GM19328 (cell line): ENCODE measurements around the gene PCNX3.
"Not testable (repeated sequence)": the region's sequence is repeated elsewhere in the genome, so short reads cannot be mapped to it uniquely, and the experiment has no call there.

Experiments
- ATAC-seq: cut with Tn5 transposase; IDR thresholded peaks from one replicate; pipeline ENCODE4 v1.9.1; 2021; ENCODE audit warnings: mild to moderate bottlenecking, moderate library complexity; ENCODE audit not compliant: unreplicated experiment

Gene PCNX3

DNA sequence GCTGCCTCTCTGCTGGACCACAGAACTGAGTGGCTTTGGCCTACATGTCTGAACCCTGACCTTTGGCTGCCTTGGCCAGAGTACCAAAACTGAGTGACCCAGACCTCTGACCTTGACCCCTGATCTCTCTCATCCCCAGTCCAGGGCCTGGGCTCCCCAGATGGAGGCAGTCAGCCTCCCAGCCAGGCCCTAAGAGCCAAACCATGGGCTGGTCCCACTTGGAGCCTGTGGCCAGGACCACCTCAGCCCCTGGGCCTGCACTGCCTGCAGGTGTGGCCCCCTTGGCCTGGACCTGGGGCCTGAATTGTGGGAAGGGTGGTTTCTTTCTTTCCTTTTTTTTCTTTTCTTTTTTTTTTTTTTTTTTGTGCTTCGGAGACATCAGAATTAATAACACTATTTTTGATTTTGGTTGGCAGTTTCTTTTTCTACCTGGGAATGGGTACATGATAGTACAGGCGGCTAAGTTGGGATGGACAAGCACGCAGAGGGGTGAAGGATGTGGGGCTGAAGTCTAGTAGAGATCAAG is 21.5 kb downstream of the PCNX3 start:
- ATAC-seq, result no peak

DNA sequence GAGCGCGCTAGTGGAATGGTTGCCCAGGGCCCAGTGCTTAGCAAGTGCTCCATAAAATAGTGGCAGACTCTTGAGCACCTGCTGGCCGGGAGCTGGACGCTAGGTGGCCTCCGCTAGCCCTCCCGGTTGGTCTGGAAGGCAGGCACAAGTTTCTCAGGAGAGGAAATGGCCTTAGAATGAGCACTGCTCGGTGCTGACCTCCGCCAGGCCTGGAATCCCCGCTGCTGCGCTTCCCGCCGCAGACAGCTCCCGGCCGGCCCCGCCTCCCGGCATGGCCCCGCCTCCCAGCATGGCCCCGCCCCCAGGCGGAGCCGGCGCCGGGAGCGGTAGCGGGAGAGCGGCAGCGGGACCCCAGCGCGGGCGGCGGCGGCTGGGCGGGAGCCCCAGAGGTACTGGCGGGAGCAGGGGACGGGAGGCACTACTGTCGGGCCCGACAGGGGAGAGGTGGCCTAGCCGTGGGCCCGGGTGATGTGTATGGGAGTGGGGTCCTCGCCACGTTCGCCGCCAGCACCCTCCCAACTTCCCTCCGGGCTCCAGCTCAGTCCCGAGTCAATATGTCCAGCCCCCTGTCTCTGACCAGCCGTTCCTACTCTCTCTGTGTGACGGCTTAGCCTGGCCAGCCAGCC is 22.3 kb downstream of the PCNX3 start, which contains the start of gene SIPA1:
TSS of gene SIPA1 (plus strand) at position 308 of the 626 bp plus-strand sequence. CDS start 2,821 bp downstream, outside the sequence.
- ATAC-seq, result peak; percentile 44

DNA sequence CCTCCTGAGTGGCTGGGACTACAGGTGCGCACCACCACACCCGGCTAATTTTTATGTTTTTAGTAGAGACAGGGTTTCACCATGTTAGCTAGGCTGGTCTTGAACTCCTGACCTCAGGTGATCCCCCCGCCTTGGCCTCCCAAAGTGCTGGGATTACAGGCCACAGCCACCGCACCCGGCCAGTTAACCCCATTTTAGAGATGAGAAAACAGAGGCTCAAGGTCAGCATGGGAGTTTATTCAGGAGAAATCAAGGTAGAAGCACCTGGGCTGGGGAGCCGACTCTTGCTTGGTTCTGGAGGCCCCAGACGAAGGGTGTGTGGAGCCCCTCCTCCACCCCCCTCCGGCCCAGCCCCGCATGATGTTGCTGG is 23.6 kb downstream of the PCNX3 start:
- ATAC-seq, result not testable (repeated sequence)

DNA sequence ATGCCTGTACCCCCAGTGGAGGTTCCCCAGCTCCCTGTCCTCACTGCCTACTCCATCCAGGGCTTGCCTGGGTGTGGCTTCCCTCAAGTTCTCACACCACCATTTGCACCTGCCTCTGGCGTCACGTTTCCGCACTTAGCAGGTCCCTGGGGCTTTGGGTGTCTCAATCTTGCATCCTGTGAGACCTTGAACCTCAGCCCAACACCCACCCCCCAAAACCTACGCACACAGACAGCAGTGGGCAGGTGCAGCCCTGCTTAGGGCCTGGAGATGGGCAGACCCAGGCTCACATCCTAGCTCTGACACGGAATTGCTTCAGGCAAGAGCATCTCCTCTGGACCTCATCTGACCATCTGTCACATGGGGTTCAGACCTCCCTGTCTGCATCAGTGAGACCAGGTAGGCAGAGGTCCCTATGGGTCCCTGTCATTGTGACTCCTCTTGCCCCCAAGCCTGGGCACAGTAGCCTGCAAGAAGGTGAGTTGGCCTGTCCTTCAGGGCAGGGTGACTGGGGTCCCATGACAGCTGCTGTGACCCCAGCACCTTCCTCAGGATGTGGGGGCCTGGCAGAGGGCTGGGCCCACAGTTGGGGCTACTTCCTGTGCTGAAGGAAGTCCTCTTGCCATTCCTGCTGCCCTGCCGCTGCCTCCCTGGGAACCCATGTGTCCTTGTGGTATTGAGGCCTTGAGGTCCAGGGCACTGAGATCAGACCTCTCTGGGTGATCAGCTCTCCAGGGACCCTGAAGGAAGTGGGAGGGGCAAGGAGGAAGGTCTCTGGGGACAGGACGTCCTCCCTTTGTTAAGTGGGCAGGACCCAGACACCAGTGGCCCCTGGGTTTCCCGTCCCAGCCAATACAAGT is 24.3 kb downstream of the PCNX3 start:
- no peak for ATAC-seq

DNA sequence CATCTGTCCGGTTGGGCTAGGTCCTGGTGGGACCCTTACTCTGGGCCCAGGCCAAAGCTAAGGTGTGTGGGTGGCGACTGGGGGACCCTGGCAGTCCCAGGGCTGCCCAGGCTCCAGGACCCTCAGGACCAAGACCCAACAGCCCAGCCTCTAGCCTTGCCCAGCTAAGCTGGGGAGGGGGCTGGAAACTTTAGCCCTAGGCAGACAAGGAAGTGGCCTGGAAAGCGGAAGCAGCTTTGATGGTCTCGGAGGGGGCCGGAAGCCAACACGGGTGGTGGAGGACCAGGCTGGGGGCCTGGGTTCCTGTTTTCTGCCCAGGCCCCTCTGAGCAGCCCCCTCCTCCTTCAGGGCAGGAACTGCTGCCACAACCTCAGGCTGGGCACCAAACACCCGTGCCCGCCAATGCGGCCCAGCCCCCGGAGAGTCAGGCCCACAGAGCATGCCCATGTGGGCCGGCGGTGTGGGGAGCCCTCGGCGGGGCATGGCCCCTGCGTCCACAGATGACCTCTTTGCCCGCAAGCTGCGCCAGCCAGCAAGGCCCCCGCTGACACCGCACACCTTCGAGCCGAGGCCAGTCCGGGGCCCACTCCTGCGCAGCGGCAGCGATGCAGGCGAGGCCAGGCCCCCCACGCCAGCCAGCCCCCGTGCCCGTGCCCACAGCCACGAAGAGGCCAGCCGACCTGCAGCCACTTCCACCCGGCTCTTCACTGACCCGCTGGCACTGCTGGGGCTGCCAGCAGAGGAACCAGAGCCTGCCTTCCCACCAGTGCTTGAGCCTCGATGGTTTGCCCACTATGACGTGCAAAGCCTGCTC is 25.1 kb downstream of the PCNX3 start:
- ATAC-seq, result no peak

DNA sequence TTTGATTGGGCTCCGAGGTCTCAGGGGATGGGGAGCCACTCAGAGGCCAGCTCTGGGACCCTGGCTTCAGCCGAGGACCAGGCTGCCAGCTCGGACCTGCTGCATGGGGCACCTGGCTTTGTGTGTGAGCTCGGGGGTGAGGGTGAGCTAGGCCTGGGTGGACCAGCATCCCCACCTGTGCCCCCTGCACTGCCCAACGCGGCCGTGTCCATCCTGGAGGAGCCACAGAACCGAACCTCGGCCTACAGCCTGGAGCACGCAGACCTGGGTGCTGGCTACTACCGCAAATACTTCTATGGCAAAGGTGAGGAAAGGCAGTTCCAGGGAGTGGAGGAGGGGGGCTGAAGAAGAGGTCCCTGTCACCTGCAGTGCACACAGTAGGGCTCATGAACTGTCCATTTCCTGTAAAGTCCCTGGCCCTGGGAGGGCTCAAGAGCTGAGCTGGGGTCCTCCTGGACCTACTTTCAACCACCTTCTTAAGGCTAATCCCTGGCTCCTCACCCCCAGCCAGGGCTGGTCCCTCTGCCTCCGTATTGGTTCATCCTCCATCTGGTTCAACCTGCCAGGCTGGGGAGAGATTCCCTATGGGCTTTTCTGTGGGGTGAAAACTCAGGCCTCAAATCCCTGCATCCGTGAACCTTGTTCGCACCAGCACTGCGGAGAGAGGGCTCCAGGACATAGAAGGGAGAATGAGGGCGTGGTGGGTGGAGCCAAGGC is 25.9 kb downstream of the PCNX3 start:
- no peak for ATAC-seq

DNA sequence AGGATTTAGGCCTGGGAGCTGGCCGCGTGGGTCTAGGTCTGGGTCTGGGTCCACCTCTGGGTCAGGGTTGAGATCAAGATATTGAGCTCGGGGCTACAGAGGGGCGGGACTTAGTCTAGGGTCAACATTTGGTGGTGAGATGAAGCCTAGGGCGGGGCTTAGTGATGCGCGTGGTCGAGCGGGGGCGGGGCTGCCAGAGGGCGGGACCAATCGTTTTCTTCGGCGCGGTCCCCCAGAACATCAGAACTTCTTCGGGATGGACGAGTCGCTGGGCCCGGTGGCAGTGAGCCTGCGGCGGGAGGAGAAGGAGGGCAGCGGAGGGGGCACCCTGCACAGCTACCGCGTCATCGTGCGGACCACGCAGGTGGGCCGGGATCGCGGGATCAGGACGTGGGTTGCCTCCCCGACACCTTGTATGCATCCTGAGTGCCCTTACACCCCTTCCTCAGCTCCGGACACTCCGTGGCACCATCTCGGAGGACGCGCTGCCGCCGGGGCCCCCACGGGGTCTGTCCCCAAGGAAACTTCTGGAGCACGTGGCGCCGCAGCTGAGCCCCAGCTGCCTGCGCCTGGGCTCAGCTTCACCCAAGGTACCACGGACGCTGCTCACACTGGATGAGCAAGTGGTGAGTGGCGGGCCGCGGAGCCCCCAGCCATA is 26.6 kb downstream of the PCNX3 start:
- no peak for ATAC-seq

DNA sequence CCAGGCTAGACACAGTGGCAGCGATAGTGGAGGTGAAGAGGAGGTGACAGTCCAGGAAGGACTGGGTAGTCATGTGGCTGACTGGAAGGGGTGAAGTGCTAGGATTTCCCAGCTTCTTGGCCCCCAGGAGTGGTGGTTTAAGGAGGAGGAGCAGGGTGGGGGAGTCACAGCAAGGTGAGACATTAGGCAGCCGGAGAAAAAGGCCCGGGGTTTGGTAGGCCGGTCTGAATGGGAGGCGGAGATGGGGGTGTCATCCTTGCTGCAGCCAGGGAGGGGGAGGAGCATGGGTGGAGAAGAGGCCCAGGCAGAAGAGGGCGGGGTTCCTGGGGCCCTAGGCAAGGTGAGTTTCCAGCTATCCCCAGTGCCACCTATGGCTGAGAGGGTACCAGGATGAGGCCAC is 28.4 kb downstream of the PCNX3 start:
- no peak for ATAC-seq

DNA sequence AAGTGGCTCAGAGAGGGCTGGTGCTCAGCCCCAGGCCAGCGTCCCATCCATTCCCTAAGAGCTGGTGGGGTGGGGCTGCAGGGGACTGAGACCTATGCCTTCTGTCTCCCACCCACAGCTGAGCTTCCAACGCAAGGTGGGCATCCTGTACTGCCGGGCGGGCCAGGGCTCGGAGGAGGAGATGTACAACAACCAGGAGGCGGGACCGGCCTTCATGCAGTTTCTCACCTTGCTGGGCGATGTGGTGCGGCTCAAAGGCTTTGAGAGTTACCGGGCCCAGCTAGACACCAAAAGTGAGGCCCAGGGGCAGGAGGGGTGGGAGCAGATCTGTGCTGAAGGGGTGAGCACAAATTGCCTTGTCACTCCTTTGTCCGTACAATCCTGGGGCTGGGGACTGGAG is 29.3 kb downstream of the PCNX3 start:
- ATAC-seq, result no peak

DNA sequence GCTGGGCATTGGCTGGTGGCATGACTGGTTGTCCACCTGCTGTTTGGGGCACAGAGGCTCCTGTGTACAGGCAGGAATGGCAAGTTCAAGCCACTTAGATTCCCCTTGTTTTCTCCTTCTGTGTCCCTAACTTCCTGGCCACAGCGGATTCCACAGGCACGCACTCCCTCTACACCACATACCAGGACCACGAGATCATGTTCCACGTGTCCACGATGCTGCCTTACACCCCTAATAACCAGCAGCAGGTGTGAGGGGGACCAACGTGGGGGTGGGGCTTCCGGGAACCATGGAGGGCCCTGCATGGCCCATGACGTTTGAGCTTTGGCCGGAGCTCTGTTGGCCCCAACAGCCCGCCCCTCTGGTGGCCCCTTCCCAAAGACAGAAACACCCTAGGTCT is 30.1 kb downstream of the PCNX3 start:
- ATAC-seq, result no peak

DNA sequence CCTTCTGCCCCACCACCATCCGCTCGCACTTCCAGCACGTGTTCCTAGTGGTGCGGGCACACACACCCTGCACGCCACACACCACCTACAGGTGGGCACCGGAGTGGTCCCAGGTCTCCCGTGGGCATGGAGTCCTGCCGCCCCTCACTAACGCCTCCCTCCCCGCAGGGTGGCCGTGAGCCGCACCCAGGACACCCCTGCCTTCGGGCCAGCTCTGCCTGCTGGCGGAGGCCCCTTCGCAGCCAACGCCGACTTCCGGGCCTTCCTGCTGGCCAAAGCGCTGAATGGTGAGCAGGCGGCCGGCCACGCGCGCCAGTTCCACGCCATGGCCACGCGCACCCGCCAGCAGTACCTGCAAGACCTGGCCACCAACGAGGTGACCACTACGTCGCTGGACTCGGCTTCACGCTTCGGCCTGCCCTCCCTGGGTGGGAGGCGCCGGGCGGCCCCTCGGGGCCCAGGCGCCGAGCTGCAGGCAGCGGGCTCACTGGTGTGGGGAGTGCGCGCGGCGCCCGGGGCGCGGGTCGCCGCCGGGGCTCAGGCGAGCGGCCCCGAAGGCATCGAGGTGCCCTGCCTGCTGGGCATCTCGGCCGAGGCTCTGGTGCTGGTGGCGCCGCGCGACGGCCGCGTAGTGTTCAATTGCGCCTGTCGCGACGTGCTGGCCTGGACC is 30.8 kb downstream of the PCNX3 start:
- ATAC-seq, result no peak

DNA sequence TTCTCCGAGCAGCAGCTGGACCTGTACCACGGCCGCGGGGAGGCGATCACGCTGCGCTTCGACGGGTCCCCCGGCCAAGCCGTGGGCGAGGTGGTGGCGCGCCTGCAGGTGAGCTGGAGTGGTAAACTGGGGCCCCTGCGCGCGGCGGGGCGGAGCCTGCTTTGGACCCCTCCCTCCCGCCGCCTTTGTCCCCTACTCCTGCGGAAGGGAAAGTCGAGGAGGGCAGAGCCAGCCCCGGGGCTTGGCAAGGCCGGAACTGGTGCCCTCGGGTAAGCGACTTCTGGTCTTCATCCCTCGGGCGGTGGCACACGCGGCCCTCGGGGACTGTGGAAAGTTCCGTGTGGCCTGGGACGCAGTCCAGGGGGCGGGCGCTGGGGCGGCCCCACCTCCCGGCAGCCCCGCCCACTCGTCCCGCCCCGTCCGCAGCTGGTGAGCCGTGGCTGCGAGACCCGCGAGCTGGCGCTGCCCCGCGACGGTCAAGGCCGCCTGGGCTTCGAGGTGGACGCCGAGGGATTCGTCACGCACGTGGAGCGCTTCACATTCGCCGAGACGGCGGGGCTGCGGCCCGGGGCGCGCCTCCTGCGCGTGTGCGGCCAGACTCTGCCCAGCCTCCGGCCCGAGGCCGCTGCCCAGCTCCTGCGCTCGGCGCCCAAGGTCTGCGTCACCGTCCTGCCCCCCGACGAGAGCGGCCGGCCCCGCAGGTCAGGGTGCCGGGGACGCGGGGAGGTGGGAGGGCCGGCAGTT is 31.6 kb downstream of the PCNX3 start:
- ATAC-seq, result no peak

DNA sequence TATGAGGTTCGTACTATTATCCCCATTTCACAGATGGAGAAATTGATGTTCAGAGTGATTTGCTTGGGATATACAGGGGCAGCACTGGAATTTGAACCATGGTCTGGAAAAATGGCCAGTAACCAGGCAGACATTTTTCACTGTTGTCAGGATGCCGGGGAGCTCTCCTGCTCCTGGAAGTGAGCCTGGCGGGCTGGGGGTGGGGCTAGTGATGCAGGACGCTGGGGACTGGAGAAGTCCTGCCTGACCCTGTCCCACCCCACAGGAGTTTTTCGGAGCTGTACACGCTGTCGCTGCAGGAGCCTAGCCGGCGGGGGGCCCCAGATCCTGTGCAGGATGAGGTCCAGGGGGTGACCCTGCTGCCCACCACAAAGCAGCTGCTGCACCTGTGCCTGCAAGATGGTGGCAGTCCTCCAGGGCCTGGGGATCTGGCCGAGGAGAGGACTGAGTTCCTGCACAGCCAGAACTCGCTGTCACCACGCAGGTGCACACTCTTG is 33.5 kb downstream of the PCNX3 start:
- ATAC-seq, result no peak

DNA sequence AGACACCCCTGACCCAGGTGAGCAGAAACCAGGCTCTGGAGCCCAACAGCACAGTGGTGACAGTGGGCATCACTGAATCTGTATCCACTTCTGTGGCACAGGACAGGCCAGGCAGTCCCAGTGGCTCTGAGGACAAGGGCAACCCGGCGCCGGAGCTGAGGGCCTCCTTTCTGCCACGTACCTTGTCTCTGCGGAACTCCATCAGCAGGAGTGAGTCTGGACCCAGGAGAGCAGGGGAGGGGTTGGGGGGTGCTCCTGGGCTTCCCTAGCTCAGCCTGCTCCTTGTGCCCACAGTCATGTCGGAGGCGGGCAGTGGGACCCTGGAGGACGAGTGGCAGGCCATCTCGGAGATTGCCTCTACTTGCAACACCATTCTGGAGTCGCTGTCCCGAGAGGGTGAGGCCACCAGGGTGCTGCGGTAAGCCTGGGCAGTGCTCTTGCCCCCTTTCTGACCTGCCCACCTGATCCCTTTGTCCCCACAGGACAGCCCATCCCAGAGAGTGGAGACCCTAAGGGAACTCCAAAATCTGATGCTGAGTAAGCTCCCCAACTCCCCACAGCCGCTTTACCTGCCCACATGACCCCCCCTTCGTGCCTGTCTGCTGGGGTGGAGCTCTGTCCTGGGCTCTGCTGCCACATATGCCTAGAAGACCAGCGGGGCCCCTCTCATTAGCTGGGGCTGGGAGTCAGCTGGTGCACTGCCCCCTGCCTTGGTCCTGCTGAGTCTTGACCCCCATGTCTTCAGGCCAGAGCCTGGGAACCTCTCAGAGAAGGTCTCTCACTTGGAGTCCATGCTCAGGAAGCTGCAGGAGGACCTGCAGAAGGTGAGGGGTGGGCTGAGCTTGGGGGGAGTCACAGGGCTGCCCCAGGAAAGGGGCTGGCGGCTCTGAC is 34.3 kb downstream of the PCNX3 start:
- ATAC-seq, result no peak

DNA sequence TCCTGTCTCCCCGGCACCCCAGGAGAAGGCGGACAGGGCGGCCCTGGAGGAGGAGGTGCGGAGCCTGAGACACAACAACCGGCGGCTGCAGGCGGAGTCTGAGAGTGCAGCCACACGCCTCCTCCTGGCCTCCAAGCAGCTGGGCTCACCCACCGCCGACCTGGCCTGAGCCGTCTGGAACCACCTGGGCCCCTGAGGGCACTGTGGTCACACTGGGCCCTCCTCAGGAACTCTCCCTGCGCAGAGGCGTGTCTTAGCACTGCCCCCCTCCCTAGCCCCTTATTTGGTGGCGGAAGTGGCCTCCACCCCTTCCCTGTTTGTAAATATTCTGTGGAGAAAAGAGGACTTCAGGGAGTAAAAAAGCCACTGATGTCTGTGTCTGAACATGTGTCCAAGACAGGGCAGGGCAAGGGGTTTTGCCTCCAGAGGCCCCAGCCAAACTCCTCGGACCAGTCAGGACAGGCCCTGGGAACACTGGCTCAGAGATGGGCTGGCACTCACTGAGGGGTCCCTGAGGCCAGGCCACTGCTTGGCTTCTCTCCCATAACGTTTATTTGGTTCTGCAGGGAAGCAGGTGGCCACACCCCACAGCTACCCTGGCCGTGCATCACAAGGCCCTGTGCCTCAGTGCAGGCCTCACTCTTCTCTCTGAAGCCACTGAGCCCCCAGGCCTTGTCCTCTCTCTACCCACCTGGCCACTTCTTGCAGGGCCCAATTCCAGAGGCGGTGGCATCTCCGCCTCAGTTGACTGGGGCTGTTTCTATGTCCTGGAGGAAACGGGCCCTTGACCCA is 35.2 kb downstream of the PCNX3 start:
- ATAC-seq, result no peak

DNA sequence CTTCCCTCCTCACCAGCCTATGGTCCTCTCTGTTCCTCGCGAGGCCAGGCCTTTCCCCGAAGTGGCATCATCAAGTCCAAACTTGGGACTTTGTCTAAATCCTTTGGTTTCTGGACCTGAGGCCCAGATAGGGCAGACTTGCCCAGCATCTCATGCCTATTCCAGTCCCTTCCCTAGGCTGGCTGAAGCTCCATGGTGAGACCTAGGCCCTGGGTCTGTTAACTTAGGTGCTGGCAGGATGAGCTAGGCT is 35.7 kb downstream of the PCNX3 start:
- ATAC-seq, result no peak
